ENCODE data around the gene LAMTOR3.

GRCh38 chr4:99876946-99877345, 17.3 kb downstream of the LAMTOR3 start:
- no peak for TF ChIP-seq POLR2AphosphoS5 (IDR thresholded peaks at IDR 0.05)
- TF ChIP-seq CTCF (IDR thresholded peaks at IDR 0.05) = no peak
